HepG2 (cell line): ENCODE measurements around the gene PREX1. TPM values are rescaled to one million over a fixed set of nuclear protein-coding genes. Genes with fewer than 3 reads are reported as not detected.
A peak's percentile ranks its signal among the peaks of the same experiment; 100 is the strongest.

ENCODE experiments used
- AHR ChIP-seq: IDR thresholded peaks from 2 replicates; pipeline ENCODE4 v1.6.1; 2018; ENCODE audit warnings: missing genetic modification reagents, missing compliant biosample characterization
- CCDC6 ChIP-seq: sonication (generic); formaldehyde crosslinking; IDR thresholded peaks from 2 replicates; pipeline ENCODE4 v1.8.1; 2022; ENCODE audit warnings: mild to moderate bottlenecking, missing genetic modification reagents, moderate library complexity
- HES4 ChIP-seq: sonication (generic); formaldehyde crosslinking; IDR thresholded peaks from 2 replicates; pipeline ENCODE4 v1.9.0; 2021; ENCODE audit warnings: mild to moderate bottlenecking, missing genetic modification reagents, borderline replicate concordance
- IKZF4 ChIP-seq: sonication (generic); formaldehyde crosslinking; IDR thresholded peaks from 2 replicates; pipeline ENCODE4 v1.5.1; 2020; ENCODE audit warnings: borderline replicate concordance, mild to moderate bottlenecking, low read depth, missing genetic modification reagents; ENCODE audit errors: not compliant biosample characterization
- KDM6A ChIP-seq: IDR thresholded peaks from 2 replicates; pipeline ENCODE4 v1.6.1; 2016; ENCODE audit warnings: low read depth
- NFIB ChIP-seq: sonication (generic); formaldehyde crosslinking; IDR thresholded peaks from 2 replicates; pipeline ENCODE4 v1.9.0; 2021; ENCODE audit warnings: missing genetic modification reagents, mild to moderate bottlenecking, borderline replicate concordance
- POLR2AphosphoS2 ChIP-seq: IDR thresholded peaks from 2 replicates; pipeline ENCODE4 v1.6.1; 2011; ENCODE audit warnings: low read depth, low read length, improper control_type of control experiment
- PPARG ChIP-seq: conservative IDR thresholded peaks from 2 replicates; pipeline ENCODE4 v1.6.1; 2016; ENCODE audit warnings: missing biosample characterization, missing genetic modification reagents
- PTBP1 ChIP-seq: fragments of 200-400 bp; formaldehyde crosslinking; IDR thresholded peaks from 2 replicates; pipeline ENCODE4 v1.6.1; 2018; ENCODE audit warnings: low read length, low read depth; ENCODE audit not compliant: poor library complexity, severe bottlenecking
- SYNCRIP ChIP-seq: fragments of 200-400 bp; formaldehyde crosslinking; IDR thresholded peaks from 2 replicates; pipeline ENCODE4 v1.6.1; 2018; ENCODE audit warnings: mild to moderate bottlenecking, low read depth, low read length; ENCODE audit not compliant: insufficient read depth
- TARDBP ChIP-seq: sonication (generic); formaldehyde crosslinking; IDR thresholded peaks from 2 replicates; pipeline ENCODE4 v1.8.0; 2022; ENCODE audit warnings: mild to moderate bottlenecking, missing genetic modification reagents
- TEAD2 ChIP-seq: sonication (generic); formaldehyde crosslinking; IDR thresholded peaks from 2 replicates; pipeline ENCODE4 v1.9.0; 2021; ENCODE audit warnings: missing genetic modification reagents
- ZBTB42 ChIP-seq: sonication (generic); formaldehyde crosslinking; IDR thresholded peaks from 2 replicates; pipeline ENCODE4 v1.5.0; 2020; ENCODE audit warnings: mild to moderate bottlenecking, missing genetic modification reagents
- ZNF142 ChIP-seq: sonication (generic); formaldehyde crosslinking; IDR thresholded peaks from 2 replicates; pipeline ENCODE4 v1.4.0; 2020; ENCODE audit warnings: missing genetic modification reagents
- ZNF276 ChIP-seq: sonication (generic); formaldehyde crosslinking; IDR thresholded peaks from 2 replicates; pipeline ENCODE4 v1.4.0; 2020; ENCODE audit warnings: mild to moderate bottlenecking, low read depth, missing genetic modification reagents
- ZNF451 ChIP-seq: sonication (generic); formaldehyde crosslinking; IDR thresholded peaks from 2 replicates; pipeline ENCODE4 v1.5.0; 2020; ENCODE audit warnings: mild to moderate bottlenecking, missing genetic modification reagents
- ZNF563 ChIP-seq: sonication (generic); formaldehyde crosslinking; IDR thresholded peaks from 2 replicates; pipeline ENCODE4 v1.8.0; 2022; ENCODE audit warnings: mild to moderate bottlenecking, moderate library complexity, missing genetic modification reagents
- ZNF780A ChIP-seq: sonication (generic); formaldehyde crosslinking; IDR thresholded peaks from 2 replicates; pipeline ENCODE4 v1.8.0; 2022; ENCODE audit warnings: mild to moderate bottlenecking, missing genetic modification reagents, moderate library complexity
- ZSCAN25 ChIP-seq: sonication (generic); formaldehyde crosslinking; IDR thresholded peaks from 2 replicates; pipeline ENCODE4 v1.8.0; 2022; ENCODE audit warnings: mild to moderate bottlenecking, missing genetic modification reagents
- ZUFSP ChIP-seq: sonication (generic); formaldehyde crosslinking; IDR thresholded peaks from 2 replicates; pipeline ENCODE4 v1.9.0; 2021; ENCODE audit warnings: missing genetic modification reagents, mild to moderate bottlenecking, borderline replicate concordance
- polyA plus RNA-seq, 8 experiments: library from polyadenylated mRNA; depleted of rRNA in 3 of 8; stranded (reverse) in 7 of 8; unstranded in 1 of 8; fragments of >200 nt; fragmentation: Illumina TruSeq in 4 of 8; extraction: Trizol in 4 of 8; gene quantifications; 2 replicates each; pipeline versions ENCODE4 v1.2.1 to v1.2.3, GENCODE V29; 2011 to 2016; ENCODE audit warnings: low read depth in 4 of 8, missing spikeins in 1 of 8, mixed read lengths in 1 of 8; ENCODE audit not compliant: insufficient read depth in 1 of 8
- total RNA-seq, 5 experiments: library from RNA; depleted of rRNA; stranded (reverse); fragments of >200 nt; fragmentation: Illumina TruSeq; extraction: Trizol; gene quantifications; 2 replicates each; pipeline ENCODE4 v1.2.3, GENCODE V29; 2016; ENCODE audit warnings: low read depth in 1 of 5

PREX1 gene
- total and polyA plus RNA-seq, 2 of the 13 experiments (the other 11 are each of a cell fraction or from before 2014, with no cell fraction given) = 0.02 to 0.04 TPM

GRCh38 chr20:48738399-48739304 lies 89.1 kb downstream of the PREX1 start (continued):
- TF ChIP-seq ZNF451 (CRISPR knock-in tag) (no peak), NFIB (CRISPR knock-in tag) (no peak), ZBTB42 (peak; percentile 78; the same call in 1 of the 2 replicates), CCDC6 (CRISPR knock-in tag) (no peak), ZNF780A (CRISPR knock-in tag) (no peak), IKZF4 (CRISPR knock-in tag) (no peak), ZNF276 (CRISPR knock-in tag) (no peak; the same call in 1 of the 2 replicates), KDM6A (CRISPR knock-in tag) (peak; percentile 91), ZUFSP (CRISPR knock-in tag) (no peak), PPARG (no peak), TARDBP (CRISPR knock-in tag) (no peak), HES4 (CRISPR knock-in tag) (no peak), AHR (no peak), ZSCAN25 (CRISPR knock-in tag) (no peak), TEAD2 (CRISPR knock-in tag) (no peak), PTBP1 (no peak), SYNCRIP (no peak), POLR2AphosphoS2 (no peak), ZNF142 (CRISPR knock-in tag) (no peak), ZNF563 (CRISPR knock-in tag) (peak; percentile 54; the same call in 1 of the 2 replicates)
